Ecto neural progenitor cell (in vitro differentiated cells): ENCODE results near the gene ADAMTS2.

Experiments used
- DNase-seq: peaks from one replicate; pipeline ENCODE4 v3.0.0-alpha.2; 2018; ENCODE audit warnings: low spot score

The ADAMTS2 gene

DNA sequence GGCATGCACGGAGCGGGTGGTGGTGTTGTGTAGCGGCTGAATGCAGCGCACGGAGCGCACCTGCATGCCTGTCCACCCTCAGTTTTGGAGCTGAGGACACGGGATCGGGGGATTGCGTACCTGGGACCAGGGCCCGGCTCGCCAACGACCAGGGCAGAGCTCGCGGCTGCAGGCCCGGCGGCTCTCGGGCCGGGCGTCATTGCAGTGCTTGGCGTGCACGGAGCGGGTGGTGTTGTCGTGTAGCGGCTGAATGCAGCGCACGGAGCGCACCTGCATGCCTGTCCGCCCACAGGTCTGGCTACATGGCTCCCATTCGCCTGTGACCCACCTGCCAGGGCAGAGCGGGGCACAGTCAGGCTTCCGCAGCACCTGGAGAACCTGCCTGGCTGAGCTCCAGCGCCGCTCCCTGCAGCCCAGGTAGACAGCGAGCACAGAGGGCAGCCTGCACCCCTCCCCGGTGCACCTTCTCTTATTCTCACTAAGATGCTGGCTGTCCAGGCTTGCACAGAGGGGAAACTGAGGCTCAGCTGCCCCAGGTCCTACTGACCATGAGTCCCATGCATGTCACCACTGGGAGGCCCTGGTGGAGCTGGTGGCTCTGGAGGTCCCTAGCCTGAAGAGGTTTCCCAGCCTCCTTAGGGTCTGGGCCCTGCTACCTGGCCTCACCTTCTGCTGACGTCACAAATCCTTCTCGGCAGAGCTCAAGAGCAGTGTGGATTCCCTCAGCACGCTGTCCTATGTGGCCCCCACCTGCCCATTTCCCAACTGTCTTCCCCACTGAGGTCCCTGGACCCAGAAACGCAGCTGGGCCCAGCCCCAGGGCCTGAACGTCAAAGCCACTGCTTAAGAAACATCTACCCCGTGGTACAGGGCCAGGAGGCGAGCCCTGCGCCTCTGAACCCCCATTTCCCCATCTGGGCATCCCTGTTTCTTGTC lies 220.1 kb downstream of the ADAMTS2 start:
- DNase-seq: no peak

DNA sequence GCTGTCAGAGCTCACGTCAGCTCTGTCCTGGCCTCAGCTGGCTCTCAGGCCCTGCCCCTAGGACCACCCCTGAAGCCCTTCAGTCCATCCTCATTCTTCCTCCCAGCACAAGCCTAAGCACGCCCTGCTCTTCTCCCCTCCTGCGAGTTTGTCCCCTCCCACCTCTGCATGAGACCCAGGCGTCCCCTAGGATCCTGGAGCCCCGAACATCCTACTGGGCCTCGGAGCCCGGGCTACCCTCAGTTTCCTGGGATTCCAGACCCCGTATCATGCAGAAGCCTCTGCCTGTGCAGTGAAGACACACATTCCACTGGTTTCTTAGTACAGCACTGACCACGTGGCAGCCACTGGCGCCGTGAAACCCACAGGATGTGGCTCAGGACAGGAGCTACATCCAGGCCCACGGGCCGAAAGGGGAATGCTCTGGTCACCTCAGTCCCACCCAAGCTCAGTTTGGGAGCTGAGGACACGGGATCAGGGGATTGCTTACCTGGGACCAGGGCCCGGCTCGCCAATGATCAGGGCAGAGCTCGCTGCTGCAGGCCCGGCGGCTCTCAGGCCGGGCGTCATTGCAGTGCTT lies 220.9 kb downstream of the ADAMTS2 start:
- DNase-seq: no peak

DNA sequence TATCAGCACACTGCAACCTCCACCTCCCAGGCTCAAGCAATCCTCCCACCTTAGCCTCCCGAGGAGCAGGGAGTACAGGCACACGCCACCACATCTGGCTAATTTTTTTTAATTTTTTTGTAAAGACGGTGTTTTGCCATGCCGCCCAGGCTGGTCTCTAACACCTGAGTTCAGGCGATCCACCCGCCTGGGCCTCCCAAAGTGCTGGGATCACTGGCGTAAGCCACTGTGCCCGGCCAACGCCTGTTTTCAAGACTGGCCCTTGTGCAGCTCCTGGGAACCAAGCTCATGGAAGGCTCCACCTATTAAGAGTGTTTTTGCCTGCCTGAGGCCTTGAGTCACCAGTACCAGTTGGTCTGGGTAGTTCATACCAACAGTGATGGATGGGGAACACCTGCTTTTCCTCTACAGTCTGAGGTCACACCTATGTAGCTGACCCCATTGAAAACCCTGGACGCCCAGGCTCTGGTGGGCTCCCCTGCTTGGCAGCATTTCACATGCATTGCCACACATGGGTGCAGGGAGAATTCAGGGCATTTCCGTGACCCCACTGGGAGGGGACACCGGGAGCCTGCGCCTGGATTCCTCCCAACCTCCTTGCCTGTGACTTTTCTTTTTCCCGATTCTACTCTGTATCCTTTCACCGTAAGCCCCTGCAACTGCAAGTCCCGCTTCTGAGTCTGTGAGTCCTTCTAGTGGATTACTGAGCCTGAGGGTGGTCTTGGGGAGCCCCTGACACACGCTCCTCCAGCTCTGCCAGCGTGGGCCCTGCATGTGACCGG lies 221.6 kb downstream of the ADAMTS2 start:
- DNase-seq: peak; percentile 30

DNA sequence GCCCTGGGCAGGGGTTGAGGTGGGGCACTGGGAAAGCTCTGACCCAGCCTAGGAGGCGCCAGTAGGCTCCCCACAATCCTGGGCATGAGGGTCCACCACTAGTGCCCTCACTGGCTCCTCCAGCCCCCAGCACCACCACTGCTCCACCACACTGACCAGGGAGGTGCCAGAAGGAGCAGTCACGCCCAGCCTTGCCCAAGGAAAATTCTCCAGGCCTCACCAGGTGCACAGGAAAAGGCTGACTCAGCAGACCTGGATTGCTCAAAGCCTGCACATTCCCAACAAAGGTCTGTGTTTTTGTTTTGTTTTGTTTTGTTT lies 222.2 kb downstream of the ADAMTS2 start:
- DNase-seq: no peak

DNA sequence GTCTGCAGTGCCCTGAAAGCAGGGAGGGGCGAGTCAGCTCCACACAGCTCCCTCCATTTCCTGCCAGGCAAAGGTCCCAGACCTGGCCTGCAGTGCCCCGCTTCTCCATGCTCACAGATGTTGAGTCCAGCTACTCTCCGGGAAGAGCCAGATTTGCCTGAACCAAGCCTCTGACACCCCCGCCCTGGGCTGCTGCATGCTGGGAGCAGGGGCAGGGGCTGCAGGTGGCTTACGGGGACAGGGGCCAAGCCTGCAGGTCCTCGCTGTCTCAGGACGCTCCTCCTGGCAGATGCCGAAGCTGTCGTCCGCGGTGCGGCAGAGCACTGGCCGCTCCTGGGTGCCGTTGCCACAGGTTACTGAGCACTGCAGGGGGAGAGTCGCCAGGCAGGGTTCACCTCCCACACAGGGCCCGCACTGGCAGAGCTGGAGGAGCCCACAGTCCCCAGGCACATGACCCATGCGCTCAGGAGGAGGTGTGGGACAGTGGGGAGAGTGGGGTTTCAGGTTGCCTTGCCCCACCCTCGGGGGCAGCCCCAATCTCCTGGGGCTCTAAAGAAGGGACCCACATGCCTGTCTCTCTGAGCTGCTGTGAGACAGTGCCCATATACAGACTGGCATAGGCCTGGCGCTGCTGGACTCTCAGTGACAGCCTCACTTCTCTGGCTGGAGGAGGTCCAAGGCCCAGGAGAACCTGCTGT lies 222.7 kb downstream of the ADAMTS2 start:
- DNase-seq: peak; percentile 34

DNA sequence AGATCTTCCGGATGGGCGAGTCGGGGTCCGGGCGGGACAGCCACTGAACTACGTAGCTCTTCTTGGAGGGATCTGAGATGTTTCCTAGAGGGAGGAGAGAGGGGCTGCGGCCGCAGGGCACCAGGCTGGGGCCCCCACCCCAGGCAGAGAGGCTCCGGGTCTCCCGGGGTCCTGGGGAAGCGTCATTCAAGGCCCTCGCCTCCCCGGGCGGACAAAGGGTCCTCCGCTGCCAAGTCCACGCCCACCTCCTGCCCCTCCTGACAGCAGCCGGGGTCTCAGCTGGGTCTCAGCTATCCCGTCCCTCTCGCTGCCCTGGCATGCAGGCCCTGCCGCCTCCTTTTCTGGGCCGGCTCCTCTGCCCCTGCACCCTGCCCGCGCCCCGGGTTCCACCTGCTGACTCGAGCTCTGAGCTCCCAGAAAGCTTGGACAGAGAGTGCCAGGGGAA lies 223.6 kb downstream of the ADAMTS2 start:
- peak; percentile 24 for DNase-seq

DNA sequence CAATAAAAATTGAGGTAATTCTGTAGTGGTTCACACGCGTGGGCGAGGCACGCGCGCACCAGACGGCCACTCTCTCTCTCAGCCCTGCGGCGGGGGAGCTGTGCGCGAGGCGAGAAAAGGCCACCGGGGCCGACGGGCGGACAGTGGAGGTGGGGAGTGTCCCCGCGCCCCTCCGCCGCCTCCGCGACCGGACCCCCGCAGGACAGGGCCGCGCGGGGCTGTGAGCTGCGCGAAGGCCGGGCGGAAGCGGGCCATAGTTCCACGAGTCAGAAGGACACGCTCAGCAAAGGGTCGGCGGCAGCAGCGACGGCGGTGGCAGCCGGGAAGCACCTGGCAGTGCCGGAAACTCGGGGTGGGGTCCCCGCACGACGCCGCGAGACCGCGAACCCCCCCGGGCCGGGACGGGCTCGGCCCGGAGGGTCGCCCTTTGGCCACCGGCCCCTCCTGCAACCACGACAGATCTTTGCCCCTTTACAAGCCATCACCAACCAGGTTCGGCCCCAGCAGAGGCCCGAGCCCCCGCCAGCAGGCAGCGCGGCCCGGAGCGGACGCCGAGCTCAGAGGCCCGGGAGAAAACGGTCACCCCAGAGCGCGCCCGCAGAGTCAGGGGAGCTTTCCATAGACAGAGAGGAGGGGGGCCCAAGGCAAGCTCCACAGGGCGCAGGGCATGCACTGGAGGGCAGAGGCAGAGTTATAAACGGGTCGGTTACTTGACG lies 224.2 kb downstream of the ADAMTS2 start:
- peak; percentile 33 for DNase-seq

DNA sequence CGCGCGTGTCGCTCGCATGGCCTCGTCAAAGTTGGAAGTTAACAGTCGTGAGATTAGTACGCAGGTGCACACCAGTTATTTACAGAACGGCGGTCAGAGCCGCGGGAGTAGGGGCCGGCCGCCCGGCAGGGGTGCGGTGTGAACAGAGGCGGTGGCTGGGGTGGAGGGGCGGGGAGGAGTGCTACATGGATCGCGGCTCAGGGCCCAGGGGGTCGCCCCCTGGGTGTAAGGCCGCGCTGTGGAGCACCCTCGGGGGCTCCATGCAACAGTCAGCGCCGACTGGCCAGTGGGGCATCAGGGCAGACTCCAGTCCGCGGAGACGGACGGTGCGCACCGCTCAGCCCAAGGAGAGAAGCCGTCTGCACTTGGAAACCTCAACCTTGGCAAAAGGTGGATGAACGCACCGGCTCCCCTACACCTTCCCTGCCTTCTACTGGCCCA lies 224.8 kb downstream of the ADAMTS2 start:
- DNase-seq: peak; percentile 22

DNA sequence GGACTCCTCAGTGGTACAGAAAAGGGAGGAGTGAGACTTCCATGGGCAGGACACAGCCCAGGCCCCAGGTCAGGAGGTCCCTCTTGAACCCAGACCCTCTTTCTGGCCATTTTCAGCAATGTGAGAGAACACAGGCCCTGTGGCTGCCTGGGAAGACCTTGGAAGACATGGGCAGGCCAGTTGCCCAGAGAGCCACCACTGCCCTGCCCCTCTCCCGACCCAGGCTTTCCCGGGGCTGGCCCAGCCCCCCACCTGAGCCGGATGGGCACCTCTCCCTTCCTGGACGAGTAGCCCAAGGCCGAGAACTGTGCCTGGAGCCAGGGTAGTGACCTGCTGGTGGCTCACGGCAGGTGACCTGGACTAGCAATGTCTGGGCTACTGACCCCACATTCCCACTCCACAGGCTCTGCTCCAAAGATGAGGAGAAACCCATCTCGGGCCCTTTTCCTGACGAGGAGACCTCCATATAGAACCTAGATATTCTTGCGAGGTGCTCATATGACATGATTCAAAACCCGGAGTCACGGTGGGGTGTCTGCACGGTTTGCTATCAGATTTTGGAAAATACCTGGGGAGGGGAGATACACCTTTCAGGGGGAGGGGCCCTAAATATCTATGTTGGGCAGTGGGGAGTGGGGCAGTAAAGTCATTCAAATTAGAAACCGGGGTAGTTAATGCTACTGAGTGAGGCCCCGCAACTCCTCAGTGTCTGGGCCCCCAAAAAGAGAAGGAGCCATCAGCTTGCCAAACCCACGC lies 225.7 kb downstream of the ADAMTS2 start:
- peak; percentile 21 for DNase-seq

DNA sequence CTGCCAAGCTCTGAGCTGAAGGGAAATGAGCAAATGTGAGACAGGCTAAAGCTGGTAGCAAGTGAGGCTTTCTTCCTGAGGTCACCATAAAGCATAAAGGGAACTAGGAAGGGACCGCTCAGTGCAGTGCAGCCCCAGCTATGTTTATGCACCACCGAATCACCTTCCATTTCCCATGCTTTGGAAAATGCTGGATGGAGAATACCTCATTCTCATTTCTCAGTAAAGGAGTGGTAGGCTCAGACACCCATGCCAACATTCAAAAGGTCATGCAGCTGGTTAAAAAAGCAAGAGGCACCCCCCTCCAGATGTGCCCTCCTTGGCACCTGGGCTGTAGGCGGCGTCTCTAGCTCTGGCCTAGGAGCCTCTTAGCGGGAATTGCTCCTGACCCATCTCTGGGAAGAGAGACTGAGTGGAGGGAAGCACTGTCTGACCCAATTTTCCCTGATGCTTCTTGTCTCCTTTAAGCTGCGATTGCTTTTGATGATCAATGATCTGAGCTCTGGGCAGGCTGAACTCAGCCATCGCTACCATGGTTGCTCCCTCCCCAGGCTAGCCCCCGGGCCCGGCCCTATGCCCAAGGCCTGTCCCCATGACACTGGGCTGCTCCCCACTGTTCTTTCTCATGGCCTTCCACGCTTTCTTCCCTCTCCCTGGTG lies 226.4 kb downstream of the ADAMTS2 start:
- peak; percentile 19 for DNase-seq

DNA sequence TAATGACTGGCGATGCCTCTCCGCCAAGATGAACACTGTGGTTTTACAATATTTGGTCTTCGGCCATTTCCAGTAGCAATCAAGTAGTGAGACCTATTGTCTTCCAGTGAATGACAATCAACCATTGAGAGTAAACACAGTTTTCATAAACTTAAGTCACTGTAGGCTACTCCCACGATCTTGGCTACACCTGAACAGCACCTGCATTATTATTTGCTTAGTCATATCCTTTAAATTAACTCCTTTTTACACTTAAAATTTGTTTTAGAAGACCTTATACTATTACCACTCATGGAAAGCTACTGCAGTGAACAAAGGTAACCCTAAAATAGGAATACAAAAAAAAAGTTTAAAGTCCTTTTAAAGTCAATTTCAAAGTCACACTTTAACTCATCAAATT lies 226.9 kb downstream of the ADAMTS2 start:
- DNase-seq: no peak

DNA sequence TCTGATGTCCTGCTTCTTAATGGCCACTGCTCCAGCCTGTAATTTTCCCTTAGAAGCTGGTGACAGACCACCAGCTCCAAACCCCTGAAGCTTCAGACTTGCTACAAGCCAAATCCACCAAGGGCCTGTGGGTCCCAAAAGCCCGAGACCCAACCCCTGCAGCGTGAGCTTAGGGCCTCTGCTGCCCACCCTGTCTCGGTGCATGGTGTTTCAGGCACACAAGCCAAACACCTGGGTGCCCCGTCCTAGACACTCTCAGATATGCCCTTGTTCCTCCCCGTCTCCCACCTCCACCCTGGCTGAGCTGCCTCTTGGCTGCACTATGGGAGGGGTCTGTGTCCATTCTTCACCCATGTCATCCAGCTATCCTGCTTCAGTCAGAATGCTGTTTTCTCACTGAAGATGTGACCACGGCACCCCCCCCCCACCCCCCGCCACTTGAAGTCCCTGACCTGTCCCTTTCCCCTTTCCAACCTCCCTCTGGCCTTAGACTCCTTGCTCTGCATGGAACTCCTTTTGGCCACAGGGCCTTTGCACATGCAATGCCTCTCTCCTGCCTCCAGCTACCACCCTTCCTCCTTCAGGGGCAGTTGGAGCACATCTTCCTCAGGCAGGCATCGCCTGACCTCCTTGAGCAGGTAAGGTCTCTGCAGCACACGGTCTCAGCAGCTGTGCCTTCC lies 229.3 kb downstream of the ADAMTS2 start:
- DNase-seq: no peak

DNA sequence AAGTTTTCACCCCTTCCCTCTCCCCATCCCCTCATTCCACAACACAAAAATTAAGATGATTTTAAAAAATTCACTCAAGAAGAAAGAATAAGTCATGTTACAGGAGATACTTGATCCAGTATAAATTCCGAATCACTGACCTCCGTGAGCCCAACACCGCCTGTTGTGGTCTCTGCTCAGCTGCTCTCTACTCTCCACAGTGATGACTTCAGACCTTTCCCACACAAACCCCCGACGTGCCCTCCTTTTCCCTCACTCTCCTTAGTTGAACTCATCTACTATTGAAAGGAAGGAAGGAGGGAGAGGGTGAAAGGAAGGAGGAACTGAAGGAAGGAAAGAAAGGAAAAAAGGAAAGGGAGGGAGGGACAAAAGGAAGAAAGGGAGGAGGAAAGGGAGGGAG lies 230.0 kb downstream of the ADAMTS2 start:
- no peak for DNase-seq

DNA sequence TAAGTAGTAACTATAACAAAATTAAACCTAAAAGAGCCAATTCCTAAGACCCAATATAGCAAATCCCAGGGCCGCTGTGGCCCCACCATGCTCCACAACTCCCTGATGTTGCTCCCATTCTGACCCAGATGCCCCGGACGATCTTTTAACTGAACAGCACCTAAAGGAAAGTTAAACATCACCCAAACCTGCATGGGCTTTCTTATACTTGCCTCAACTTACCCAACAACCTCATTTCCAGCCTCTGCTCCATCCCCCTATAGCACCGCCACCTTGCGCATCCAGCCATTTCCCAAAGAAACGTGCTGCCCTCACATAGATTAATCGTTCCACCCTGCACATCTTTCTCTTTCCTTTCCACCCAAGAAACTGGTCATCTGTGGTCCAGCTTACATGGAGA lies 230.5 kb downstream of the ADAMTS2 start:
- DNase-seq: no peak

DNA sequence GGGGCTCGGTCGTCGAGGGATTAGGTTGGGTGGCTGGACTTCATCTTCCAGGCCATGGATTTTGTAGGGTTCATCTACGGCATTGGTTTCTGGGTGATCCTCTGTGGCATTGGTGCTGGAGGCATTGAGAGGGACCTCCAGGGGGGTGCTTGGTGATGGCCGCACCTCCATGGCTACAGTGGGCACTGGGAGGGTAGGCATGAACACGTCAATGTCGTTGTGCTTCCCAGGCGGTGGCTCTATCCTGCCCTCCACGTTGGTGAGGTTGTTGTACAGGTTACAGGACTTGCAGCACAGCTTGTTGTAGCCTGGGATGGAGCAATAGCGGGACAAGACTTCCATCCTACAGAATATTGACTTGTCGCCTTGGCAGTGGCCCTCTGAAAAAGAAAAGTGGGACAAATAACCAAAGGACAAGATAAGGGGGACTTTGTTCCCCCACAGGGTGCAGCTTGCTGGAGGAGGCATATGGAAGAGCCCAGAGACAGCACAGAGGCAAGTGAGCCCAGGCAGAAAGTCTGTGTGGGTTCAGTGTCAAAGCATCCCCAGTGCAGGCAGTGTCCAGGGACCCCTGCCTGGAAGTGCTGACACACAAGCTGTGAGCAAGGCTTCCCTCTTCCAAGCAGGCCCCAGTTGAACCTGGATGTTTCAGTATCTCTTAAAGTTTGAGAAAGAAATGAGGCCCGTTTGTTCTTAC lies 231.2 kb downstream of the ADAMTS2 start:
- DNase-seq: peak; percentile 15

DNA sequence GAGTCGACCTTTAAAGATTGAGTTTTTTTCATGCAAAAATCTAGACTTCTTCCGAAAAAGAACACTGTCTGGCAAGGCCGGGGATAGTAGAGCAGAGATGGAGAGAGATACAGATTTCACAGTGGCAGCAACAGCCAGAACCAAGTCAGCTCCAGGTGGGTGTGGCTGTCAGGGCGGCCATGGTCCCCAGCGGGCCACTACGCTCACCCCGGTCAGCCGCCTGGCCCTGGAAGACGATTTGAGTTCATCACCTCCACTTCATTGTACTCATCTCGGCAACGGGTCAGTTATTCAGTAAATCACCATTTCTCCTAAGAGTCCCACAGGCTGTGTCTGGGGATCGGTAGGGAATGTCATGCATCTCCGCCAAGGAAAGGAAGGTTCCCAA lies 232.1 kb downstream of the ADAMTS2 start:
- peak; percentile 7 for DNase-seq

DNA sequence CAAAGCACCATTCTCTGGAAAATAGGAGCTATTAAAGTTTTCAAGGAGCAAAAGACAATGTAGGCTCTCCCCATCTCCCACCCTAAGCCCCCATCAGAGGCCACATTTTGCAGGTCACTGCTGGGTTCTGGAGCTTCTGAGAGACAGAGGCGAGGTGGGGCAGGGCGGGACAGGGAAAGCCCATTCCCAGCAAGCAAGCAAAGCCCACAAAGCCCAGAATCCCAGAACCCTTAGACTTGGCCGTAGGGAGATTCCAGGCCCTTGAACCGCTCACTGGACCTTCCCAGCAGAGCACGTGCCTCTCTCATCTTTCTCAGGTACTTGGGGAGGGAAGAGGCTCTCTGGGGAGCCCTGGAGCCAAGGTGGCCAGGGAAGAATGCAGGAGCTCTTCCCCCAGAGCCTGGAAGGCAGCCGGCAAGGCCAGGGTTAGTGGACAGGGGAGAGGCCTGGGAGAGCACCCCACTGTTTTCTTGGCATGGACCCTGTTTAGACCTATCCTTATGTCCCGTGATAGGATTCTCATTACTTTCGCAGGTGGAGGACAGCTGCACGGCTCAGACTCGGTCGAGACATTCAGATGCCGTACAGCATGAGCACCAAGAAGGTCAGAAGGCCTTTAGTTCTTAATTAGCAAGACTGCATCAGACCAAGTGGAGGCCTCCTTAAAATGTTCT lies 232.7 kb downstream of the ADAMTS2 start:
- peak; percentile 5 for DNase-seq
